Bronchial epithelial cell (primary cell): ENCODE results near the gene PARVB. TPM values are rescaled to one million over a fixed set of nuclear protein-coding genes. Genes with fewer than 3 reads are reported as not detected.

ENCODE experiments used
- DNase-seq: peaks from one replicate; pipeline ENCODE4 v3.0.0-alpha.2; 2010; ENCODE audit warnings: low read depth
- FAIRE-seq: peaks from 2 replicates; lab custom pipeline; 2011; peaks lifted over from hg19 to GRCh38; lab: Jason Lieb, UNC
- H3K27me3 ChIP-seq: 2 replicates; pipeline ENCODE4 v1.5.1; 2011; ENCODE audit warnings: low read length; ENCODE audit not compliant: control insufficient read depth, insufficient read depth
- H3K36me3 ChIP-seq: 2 replicates; pipeline ENCODE4 v1.5.1; 2011; ENCODE audit warnings: low read length; ENCODE audit not compliant: control insufficient read depth, insufficient read depth
- H3K4me3 ChIP-seq: 2 replicates; pipeline ENCODE4 v1.5.1; 2011; ENCODE audit warnings: mild to moderate bottlenecking, low read depth, low read length, control low read depth
- CTCF ChIP-seq: IDR thresholded peaks from 2 replicates; pipeline ENCODE4 v1.5.1; 2011; ENCODE audit warnings: mild to moderate bottlenecking, moderate library complexity, low read length, control low read depth, inconsistent platforms; ENCODE audit not compliant: insufficient read depth, severe bottlenecking
- total RNA-seq: library from RNA; depleted of rRNA; stranded (reverse); fragments of >200 nt; gene quantifications from 2 replicates; pipeline ENCODE4 v1.2.1, GENCODE V29; 2014

Gene PARVB
- total RNA-seq, 1 donor from 2014 or later = 3.4 TPM

- no peaks in the 10 kb centered on the region for H3K36me3 ChIP-seq
- DNase-seq (no peak), FAIRE-seq (no peak)
- no peak overlapping the region for H3K4me3 ChIP-seq
- H3K27me3 ChIP-seq = peaks cover 2% of the 10 kb centered on the region
- TF ChIP-seq CTCF = no peak
Observed at GRCh38 chr22:44206330-44206645, 182.2 kb downstream of the PARVB start.

DNA sequence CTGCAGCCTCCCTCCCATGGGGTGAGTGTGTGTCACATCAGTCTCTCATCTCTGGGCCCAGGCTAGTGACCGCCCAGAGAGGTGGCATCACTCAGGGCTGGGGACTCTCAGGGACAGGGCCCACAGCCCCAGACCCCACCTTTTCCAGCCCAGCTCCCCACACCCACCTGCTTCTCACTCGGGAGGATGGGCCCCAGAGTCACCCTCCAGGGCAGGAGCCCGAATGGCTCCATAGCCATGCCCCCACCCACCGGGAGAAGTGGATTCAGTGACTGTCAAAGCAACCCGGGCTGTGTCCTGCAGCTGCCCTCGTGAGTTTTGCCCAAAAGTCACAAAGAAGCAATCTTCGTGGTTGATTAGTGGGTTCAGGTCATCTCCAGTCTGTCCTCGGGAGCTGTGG is 182.6 kb downstream of the PARVB start:
- no peak for DNase-seq
- no peak for TF ChIP-seq CTCF
- no peaks in the 10 kb centered on the region for H3K27me3 ChIP-seq
- FAIRE-seq = no peak
- H3K4me3 ChIP-seq = no peak overlapping the region
- no peaks in the 10 kb centered on the region for H3K36me3 ChIP-seq

DNA sequence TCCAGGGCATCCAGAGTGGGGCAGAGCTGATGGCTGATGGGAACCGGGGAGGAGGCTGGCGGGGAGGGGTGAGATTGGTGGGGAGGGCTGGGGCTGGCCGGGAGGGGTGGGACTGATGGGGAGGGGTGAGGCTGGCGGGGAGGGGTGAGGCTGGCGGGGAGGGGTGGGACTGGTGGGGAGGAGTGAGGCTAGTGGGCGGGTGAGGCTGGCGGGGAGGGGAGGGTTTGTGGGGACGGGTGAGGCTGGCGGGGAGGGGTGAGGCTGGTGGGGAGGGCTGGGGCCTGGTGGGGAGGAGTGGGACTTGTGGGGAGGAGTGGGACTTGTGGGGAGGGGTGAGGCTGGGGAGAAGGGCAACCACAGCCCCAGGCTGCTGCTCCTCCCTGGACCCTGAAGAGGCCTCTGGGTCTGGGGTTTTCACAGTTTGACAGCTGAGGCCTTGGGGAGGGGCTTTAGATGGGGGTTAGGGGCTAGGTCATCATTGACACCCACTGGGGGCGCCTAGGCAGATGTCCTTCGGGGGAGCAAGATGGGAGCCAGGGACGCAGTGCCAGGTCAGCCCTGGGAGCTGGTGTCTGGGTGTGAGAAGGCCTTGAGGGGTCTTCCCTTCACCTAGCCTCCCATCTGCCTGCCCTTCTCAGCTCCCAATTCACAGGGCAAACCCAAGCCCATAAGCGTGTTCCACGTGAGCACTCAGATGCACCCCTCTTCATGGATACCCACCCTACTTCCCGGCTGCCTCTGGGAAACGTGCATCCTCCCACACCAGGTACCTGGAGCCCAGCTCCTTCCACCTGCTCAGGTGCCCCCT is 183.3 kb downstream of the PARVB start:
- Histone ChIP-seq H3K4me3 (no peak overlapping the region), H3K36me3 (no peaks in the 10 kb centered on the region), H3K27me3 (no peaks in the 10 kb centered on the region)
- FAIRE-seq (peak; percentile 28), DNase-seq (no peak)
- no peak for TF ChIP-seq CTCF

- TF ChIP-seq CTCF = no peak
- no peak for DNase-seq
- peak; percentile 58 for FAIRE-seq
- no peaks in the 10 kb centered on the region for H3K36me3 ChIP-seq
- no peaks in the 10 kb centered on the region for H3K27me3 ChIP-seq
- no peak overlapping the region for H3K4me3 ChIP-seq
Observed at GRCh38 chr22:44207981-44208317, 183.8 kb downstream of the PARVB start.

GRCh38 chr22:44209343-44209742 is 185.2 kb downstream of the PARVB start:
- TF ChIP-seq CTCF = no peak
- FAIRE-seq (no peak), DNase-seq (no peak)
- Histone ChIP-seq H3K4me3 (no peak overlapping the region), H3K27me3 (no peaks in the 10 kb centered on the region), H3K36me3 (no peaks in the 10 kb centered on the region)

GRCh38 chr22:44210722-44211121 is 186.6 kb downstream of the PARVB start:
- DNase-seq = no peak
- H3K36me3 ChIP-seq = no peaks in the 10 kb centered on the region
- FAIRE-seq = no peak
- no peak overlapping the region for H3K4me3 ChIP-seq
- no peaks in the 10 kb centered on the region for H3K27me3 ChIP-seq
- no peak for TF ChIP-seq CTCF
